HT-29 (cell line): ENCODE results near the gene DNAJA2. TPM values are rescaled to one million over a fixed set of nuclear protein-coding genes. Genes with fewer than 3 reads are reported as not detected.

Experiments used
- total RNA-seq: library from RNA; depleted of rRNA; stranded (reverse); fragments of >200 nt; shearing (Covaris generic); gene quantifications from 2 replicates; pipeline ENCODE4 v1.2.3, GENCODE V29; 2014; rRNA removed

The DNAJA2 gene
- total RNA-seq, 1 experiment from 2014 or later = 35.4 TPM

Other genes with a start within 250 kb of the DNAJA2 start
- gene MYLK3, start 225.3 kb downstream of the DNAJA2 start, total RNA-seq = 0.21 and 0.53 TPM in 2 replicates
- gene C16orf87, start 142.5 kb downstream of the DNAJA2 start, total RNA-seq = 3.1 and 3.6 TPM in 2 replicates
- gene GPT2, start 89.3 kb downstream of the DNAJA2 start, total RNA-seq = 77.0 and 89.0 TPM in 2 replicates
- 5.7 and 7.1 TPM in 2 replicates for gene NETO2, start 170.3 kb upstream of the DNAJA2 start, total RNA-seq